Mesendoderm (in vitro differentiated cells): ENCODE measurements around the gene HINFP.

Experiments
- DNase-seq: peaks from one replicate; pipeline ENCODE4 v3.0.0; 2013
- H2AK5ac ChIP-seq: 2 replicates; pipeline ENCODE4 v1.6.1; 2013; ENCODE audit warnings: low read length, inconsistent platforms
- H2BK120ac ChIP-seq: 2 replicates; pipeline ENCODE4 v1.6.1; 2013; ENCODE audit warnings: low read depth, mild to moderate bottlenecking, low read length, moderate library complexity, mixed read lengths
- H2BK15ac ChIP-seq: replicated peaks from 2 replicates; pipeline ENCODE4 v1.6.1; 2013; ENCODE audit warnings: low read depth, mild to moderate bottlenecking, moderate library complexity
- H2BK5ac ChIP-seq: 2 replicates; pipeline ENCODE4 v1.6.1; 2013; ENCODE audit warnings: low read length, inconsistent platforms
- H3K18ac ChIP-seq: 2 replicates; pipeline ENCODE4 v1.6.1; 2013; ENCODE audit warnings: mild to moderate bottlenecking, low read length, mixed read lengths
- H3K23ac ChIP-seq: one replicate; pipeline ENCODE4 v1.6.1; 2013; ENCODE audit warnings: low read length
- H3K27ac ChIP-seq: 2 replicates; pipeline ENCODE4 v1.5.1; 2013; ENCODE audit warnings: low read depth, mild to moderate bottlenecking, inconsistent platforms, low read length, moderate library complexity
- H3K27me3 ChIP-seq: 2 replicates; pipeline ENCODE4 v1.6.1; 2013; ENCODE audit warnings: low read length, control low read depth, mild to moderate bottlenecking, inconsistent platforms; ENCODE audit not compliant: insufficient read depth, poor library complexity
- H3K36me3 ChIP-seq: 2 replicates; pipeline ENCODE4 v1.6.1; 2013; ENCODE audit warnings: low read length, inconsistent platforms; ENCODE audit not compliant: control insufficient read depth, insufficient read depth
- H3K4ac ChIP-seq: one replicate; pipeline ENCODE4 v1.6.1; 2013; ENCODE audit warnings: low read depth, mild to moderate bottlenecking, low read length, moderate library complexity
- H3K4me1 ChIP-seq: 2 replicates; pipeline ENCODE4 v1.6.1; 2013; ENCODE audit warnings: low read depth, low read length, inconsistent platforms; ENCODE audit not compliant: control insufficient read depth
- H3K4me2 ChIP-seq: 2 replicates; pipeline ENCODE4 v1.6.1; 2013; ENCODE audit warnings: low read length
- H3K4me3 ChIP-seq: 2 replicates; pipeline ENCODE4 v1.5.1; 2013; ENCODE audit warnings: mild to moderate bottlenecking, low read length
- H3K56ac ChIP-seq: one replicate; pipeline ENCODE4 v1.6.1; 2013; ENCODE audit warnings: low read length
- H3K79me1 ChIP-seq: 2 replicates; pipeline ENCODE4 v1.6.1; 2013; ENCODE audit warnings: low read length, inconsistent platforms
- H3K79me2 ChIP-seq: 2 replicates; pipeline ENCODE4 v1.6.1; 2013; ENCODE audit warnings: mild to moderate bottlenecking, low read length; ENCODE audit not compliant: control insufficient read depth, insufficient read depth
- H3K9ac ChIP-seq: 2 replicates; pipeline ENCODE4 v1.6.1; 2013; ENCODE audit warnings: low read length, inconsistent platforms
- H4K5ac ChIP-seq: one replicate; pipeline ENCODE4 v1.6.1; 2013; ENCODE audit warnings: low read length
- H4K8ac ChIP-seq: one replicate; pipeline ENCODE4 v1.6.1; 2013; ENCODE audit warnings: low read depth, mild to moderate bottlenecking, control low read depth, low read length, moderate library complexity
- WGBS: extraction: QIAGEN DNeasy Blood & Tissue Kit; methylation state at CpG from one replicate; pipeline ENCODE4 v1.1.7; 2013; ENCODE audit warnings: low lambda C conversion rate, missing lambda C conversion rate; ENCODE audit not compliant: insufficient coverage; ENCODE audit errors: extremely low coverage; 5-methylcytosine and 5-hydroxymethylcytosine counted together

HINFP gene

GRCh38 chr11:119094816-119095065 is 26.6 kb upstream of the HINFP start:
- peaks cover 10% of the 10 kb centered on the region for H3K36me3 ChIP-seq
- H3K27ac ChIP-seq: peak overlapping the region; percentile 85

GRCh38 chr11:119095066-119095880 is 26.1 kb upstream of the HINFP start:
- Histone ChIP-seq H3K36me3 (peaks cover 10% of the 10 kb centered on the region), H2BK5ac (peak overlapping the region; percentile 81), H2AK5ac (peak overlapping the region; percentile 93), H3K56ac (peak overlapping the region; percentile 100), H3K79me2 (peaks cover 29% of the 10 kb centered on the region), H3K79me1 (peaks cover 12% of the 10 kb centered on the region), H3K27ac (peak overlapping the region; percentile 85), H4K5ac (no peak overlapping the region), H3K18ac (peak overlapping the region; percentile 93), H2BK120ac (no peak overlapping the region), H3K4me2 (peak overlapping the region; percentile 41), H2BK15ac (no peak overlapping the region), H3K9ac (peak overlapping the region; percentile 100), H4K8ac (no peak overlapping the region), H3K4me3 (peak overlapping the region; percentile 99), H3K4me1 (peaks cover 4% of the 10 kb centered on the region), H3K23ac (no peak overlapping the region), H3K27me3 (no peaks in the 10 kb centered on the region), H3K4ac (peak overlapping the region; percentile 41)
- WGBS: no CpG with 5 or more reads among the region's 79 CpGs
- DNase-seq: peak; percentile 100

More at GRCh38 chr11:119094816-119095065, 26.6 kb upstream of the HINFP start:
- Histone ChIP-seq H2BK120ac (peak overlapping the region; percentile 32), H3K79me2 (peaks cover 29% of the 10 kb centered on the region), H3K23ac (no peak overlapping the region), H3K4me3 (peak overlapping the region; percentile 99), H2AK5ac (no peak overlapping the region), H3K18ac (peak overlapping the region; percentile 93), H3K27me3 (no peaks in the 10 kb centered on the region), H4K8ac (no peak overlapping the region), H3K4me1 (peaks cover 4% of the 10 kb centered on the region), H3K4ac (peak overlapping the region; percentile 41), H2BK5ac (no peak overlapping the region), H2BK15ac (no peak overlapping the region), H3K56ac (peak overlapping the region; percentile 100), H3K4me2 (no peak overlapping the region), H4K5ac (no peak overlapping the region), H3K9ac (peak overlapping the region; percentile 100), H3K79me1 (peaks cover 12% of the 10 kb centered on the region)
- no peak for DNase-seq
- no CpG with 5 or more reads among the region's 19 CpGs for WGBS

DNA sequence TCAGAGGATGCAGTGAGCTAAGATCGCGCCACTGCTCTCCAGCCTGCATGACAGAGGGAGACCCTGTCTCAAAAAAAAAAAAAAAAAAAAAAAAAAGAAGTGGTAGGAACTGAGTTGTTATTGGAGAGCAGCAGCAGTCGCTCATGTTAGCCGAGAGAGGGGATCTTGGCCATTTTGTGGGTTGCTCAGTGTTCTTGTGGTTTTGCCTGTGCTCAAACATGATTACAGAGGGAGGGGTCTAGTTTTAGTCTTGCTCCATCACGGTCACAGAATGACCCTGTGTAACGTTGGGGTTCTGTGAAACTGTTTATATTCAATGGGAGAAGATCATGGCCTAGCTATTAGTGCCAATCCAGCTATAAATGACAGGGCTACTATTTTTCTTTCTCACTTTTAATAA is 21.7 kb upstream of the HINFP start:
- Histone ChIP-seq H3K27me3 (no peaks in the 10 kb centered on the region), H3K36me3 (peaks cover 4% of the 10 kb centered on the region), H3K79me2 (peaks cover 11% of the 10 kb centered on the region), H3K4me1 (peaks cover 5% of the 10 kb centered on the region), H2BK5ac (no peak overlapping the region), H2AK5ac (no peak overlapping the region), H4K5ac (no peak overlapping the region), H3K56ac (no peak overlapping the region), H2BK15ac (no peak overlapping the region), H3K4me2 (no peak overlapping the region), H3K4me3 (no peak overlapping the region), H4K8ac (no peak overlapping the region), H2BK120ac (no peak overlapping the region), H3K23ac (no peak overlapping the region), H3K79me1 (peaks cover 5% of the 10 kb centered on the region), H3K27ac (no peak overlapping the region), H3K18ac (no peak overlapping the region), H3K4ac (no peak overlapping the region), H3K9ac (no peak overlapping the region)
- WGBS: no CpG with 5 or more reads among the region's 6 CpGs
- no peak for DNase-seq

GRCh38 chr11:119100246-119100970 is 21.0 kb upstream of the HINFP start:
- WGBS: no CpG with 5 or more reads among the region's 11 CpGs
- H3K27me3 ChIP-seq: no peaks in the 10 kb centered on the region
- H2BK120ac ChIP-seq: no peak overlapping the region
- no peak overlapping the region for H4K8ac ChIP-seq
- peaks cover 5% of the 10 kb centered on the region for H3K4me1 ChIP-seq
- H3K79me2 ChIP-seq: peaks cover 6% of the 10 kb centered on the region
- no peak overlapping the region for H3K18ac ChIP-seq
- no peak overlapping the region for H4K5ac ChIP-seq
- peak overlapping the region; percentile 97 for H3K56ac ChIP-seq
- peak overlapping the region; percentile 94 for H3K9ac ChIP-seq
- H2BK15ac ChIP-seq: no peak overlapping the region
- H3K4me2 ChIP-seq: peak overlapping the region; percentile 58
- peak overlapping the region; percentile 73 for H3K23ac ChIP-seq
- H3K36me3 ChIP-seq: peaks cover 4% of the 10 kb centered on the region
- H3K27ac ChIP-seq: no peak overlapping the region
- H2BK5ac ChIP-seq: no peak overlapping the region
- peaks cover 5% of the 10 kb centered on the region for H3K79me1 ChIP-seq
- H3K4ac ChIP-seq: no peak overlapping the region
- DNase-seq: peak; percentile 64
- peak overlapping the region; percentile 82 for H2AK5ac ChIP-seq
- peak overlapping the region; percentile 84 for H3K4me3 ChIP-seq

GRCh38 chr11:119100994-119101758 is 20.2 kb upstream of the HINFP start:
- no peak overlapping the region for H2BK5ac ChIP-seq
- no CpG with 5 or more reads among the region's 29 CpGs for WGBS
- H3K9ac ChIP-seq: peak overlapping the region; percentile 94
- H3K4me1 ChIP-seq: peaks cover 5% of the 10 kb centered on the region
- peaks cover 4% of the 10 kb centered on the region for H3K36me3 ChIP-seq
- no peak overlapping the region for H4K5ac ChIP-seq
- peak overlapping the region; percentile 73 for H3K23ac ChIP-seq
- H2AK5ac ChIP-seq: peak overlapping the region; percentile 82
- H3K27me3 ChIP-seq: no peaks in the 10 kb centered on the region
- peak overlapping the region; percentile 84 for H3K4me3 ChIP-seq
- H3K4ac ChIP-seq: peak overlapping the region; percentile 50
- H2BK15ac ChIP-seq: no peak overlapping the region
- DNase-seq: no peak
- no peak overlapping the region for H4K8ac ChIP-seq
- H3K4me2 ChIP-seq: peak overlapping the region; percentile 58
- H3K56ac ChIP-seq: peak overlapping the region; percentile 97
- H3K79me1 ChIP-seq: peaks cover 5% of the 10 kb centered on the region
- no peak overlapping the region for H2BK120ac ChIP-seq
- H3K79me2 ChIP-seq: peaks cover 6% of the 10 kb centered on the region
- peak overlapping the region; percentile 78 for H3K27ac ChIP-seq
- peak overlapping the region; percentile 75 for H3K18ac ChIP-seq
